CD14-positive monocyte (primary cell): ENCODE results near the gene NHS. TPM values are rescaled to one million over a fixed set of nuclear protein-coding genes. Genes with fewer than 3 reads are reported as not detected.

Source experiments
- DNase-seq, 3 donors: peaks; one replicate each; pipeline ENCODE4 v3.0.0-alpha.2; 2011 to 2022
- H2AFZ ChIP-seq: 2 replicates; pipeline ENCODE4 v1.6.0; 2012; ENCODE audit warnings: mild to moderate bottlenecking, low read depth, low read length, inconsistent platforms; ENCODE audit not compliant: insufficient read depth, poor library complexity, severe bottlenecking
- H3K27ac ChIP-seq, 2 donors: 1 replicate in 1 of 2; 2 replicates in 1 of 2; pipeline ENCODE4 v1.5.1; 2012 to 2013; ENCODE audit warnings: low read length in 2 of 2, control low read depth in 1 of 2, inconsistent platforms in 1 of 2, low read depth in 1 of 2, mild to moderate bottlenecking in 1 of 2
- H3K27me3 ChIP-seq, 2 donors: one replicate each; pipeline versions ENCODE4 v1.6.0 to v1.6.1; 2011 to 2013; ENCODE audit warnings: low read length in 2 of 2; ENCODE audit not compliant: control insufficient read depth in 2 of 2, insufficient read depth in 2 of 2
- H3K36me3 ChIP-seq, 2 donors: replicated peaks in 1 of 2; 1 replicate in 1 of 2; 2 replicates in 1 of 2; pipeline versions ENCODE4 v1.5.1 to v1.6.1; 2012 to 2013; ENCODE audit warnings: low read length in 2 of 2, control low read depth in 1 of 2, inconsistent platforms in 1 of 2, mild to moderate bottlenecking in 1 of 2; ENCODE audit not compliant: insufficient read depth in 2 of 2, control insufficient read depth in 1 of 2
- H3K4me1 ChIP-seq, 2 donors: 1 replicate in 1 of 2; 2 replicates in 1 of 2; pipeline versions ENCODE4 v1.5.1 to v1.6.1; 2012 to 2013; ENCODE audit warnings: low read length in 2 of 2, control low read depth in 1 of 2, inconsistent platforms in 1 of 2, mild to moderate bottlenecking in 1 of 2, moderate library complexity in 1 of 2; ENCODE audit not compliant: insufficient read depth in 2 of 2, control insufficient read depth in 1 of 2
- H3K4me2 ChIP-seq: replicated peaks from 2 replicates; pipeline ENCODE3; 2012; ENCODE audit warnings: low read length, moderate library complexity, mild to moderate bottlenecking; ENCODE audit not compliant: poor library complexity, severe bottlenecking; ENCODE audit errors: extremely low read depth
- H3K4me3 ChIP-seq, 3 experiments: fragments of 200-600 bp in 1 of 3; sonication (generic) in 1 of 3; replicated peaks in 1 of 3; 1 replicate in 2 of 3; 2 replicates in 1 of 3; pipeline ENCODE4 v1.5.1; 2011 to 2013; ENCODE audit warnings: low read length in 3 of 3, mild to moderate bottlenecking in 3 of 3, control low read depth in 2 of 3, low read depth in 2 of 3, inconsistent platforms in 1 of 3, moderate library complexity in 1 of 3
- H3K79me2 ChIP-seq: 2 replicates; pipeline ENCODE4 v1.6.0; 2012; ENCODE audit warnings: mild to moderate bottlenecking, control low read depth, inconsistent platforms, low read length, moderate library complexity; ENCODE audit not compliant: insufficient read depth
- H3K9ac ChIP-seq: 2 replicates; pipeline ENCODE4 v1.6.0; 2017; ENCODE audit warnings: low read length, mild to moderate bottlenecking; ENCODE audit not compliant: insufficient read depth, poor library complexity, severe bottlenecking
- H3K9me3 ChIP-seq, 2 donors: replicated peaks in 1 of 2; 1 replicate in 1 of 2; 2 replicates in 1 of 2; pipeline versions ENCODE4 v1.5.1 to v1.6.1; 2012 to 2013; ENCODE audit warnings: low read length in 2 of 2, control low read depth in 1 of 2; ENCODE audit not compliant: control insufficient read depth in 1 of 2, insufficient read depth in 1 of 2
- H4K20me1 ChIP-seq: 2 replicates; pipeline ENCODE4 v1.6.0; 2012; ENCODE audit warnings: mild to moderate bottlenecking, low read length, control low read depth, moderate library complexity; ENCODE audit not compliant: insufficient read depth
- H3K27ac Mint-ChIP-seq, 7 donors: one replicate each; pipeline ENCODE4 v1.8.0; 2020; ENCODE audit warnings: mild to moderate bottlenecking in 7 of 7, mixed read lengths in 7 of 7, moderate library complexity in 6 of 7, inconsistent platforms in 2 of 7
- H3K27me3 Mint-ChIP-seq, 3 donors: one replicate each; pipeline ENCODE4 v1.8.0; 2021 to 2022; ENCODE audit warnings: low read depth in 3 of 3, mild to moderate bottlenecking in 3 of 3, mixed read lengths in 3 of 3, moderate library complexity in 3 of 3, inconsistent platforms in 1 of 3
- H3K36me3 Mint-ChIP-seq, 2 donors: one replicate each; pipeline ENCODE4 v1.8.0; 2020; ENCODE audit warnings: mixed read lengths in 2 of 2, inconsistent platforms in 1 of 2, mild to moderate bottlenecking in 1 of 2
- H3K4me1 Mint-ChIP-seq: one replicate; pipeline ENCODE4 v1.8.0; 2020; ENCODE audit warnings: mild to moderate bottlenecking, mixed read lengths
- H3K4me3 Mint-ChIP-seq, 2 donors: one replicate each; pipeline ENCODE4 v1.8.0; 2020; ENCODE audit warnings: mild to moderate bottlenecking in 2 of 2, mixed read lengths in 2 of 2, moderate library complexity in 1 of 2
- H3K9me3 Mint-ChIP-seq, 7 donors: one replicate each; pipeline ENCODE4 v1.8.0; 2020 to 2022; ENCODE audit warnings: mixed read lengths in 7 of 7, mild to moderate bottlenecking in 6 of 7, moderate library complexity in 6 of 7, inconsistent platforms in 2 of 7
- CTCF ChIP-seq: fragments of 200-600 bp; IDR thresholded peaks from one replicate; pipeline ENCODE4 v1.8.0; 2022; ENCODE audit warnings: antibody characterized with exemption, mild to moderate bottlenecking
- WGBS: methylation state at CpG from one replicate; pipeline ENCODE4 v1.1.5; 2013; ENCODE audit warnings: missing lambda C conversion rate; ENCODE audit not compliant: insufficient coverage; 5-methylcytosine and 5-hydroxymethylcytosine counted together
- intact Hi-C, 2 donors: fragments of 100-400 bp; cut with micrococcal nuclease; formaldehyde crosslinking; loops; one replicate each; pipeline versions ENCODE4 v1.15.0 to v1.15.1; 2023
- polyA plus RNA-seq, 3 donors: library from polyadenylated mRNA; depleted of rRNA in 1 of 3; unstranded in 2 of 3; stranded (reverse) in 1 of 3; fragments of 300-500 nt in 2 of 3; fragments of >200 nt in 1 of 3; fragmentation: Illumina TruSeq in 2 of 3; gene quantifications; 1 replicate in 2 of 3; 2 replicates in 1 of 3; pipeline ENCODE4 v1.2.3, GENCODE V29; 2012 to 2021

The NHS gene
- polyA plus RNA-seq, 3 donors = 0.86 to 1.8 (median 1.3) TPM

DNA sequence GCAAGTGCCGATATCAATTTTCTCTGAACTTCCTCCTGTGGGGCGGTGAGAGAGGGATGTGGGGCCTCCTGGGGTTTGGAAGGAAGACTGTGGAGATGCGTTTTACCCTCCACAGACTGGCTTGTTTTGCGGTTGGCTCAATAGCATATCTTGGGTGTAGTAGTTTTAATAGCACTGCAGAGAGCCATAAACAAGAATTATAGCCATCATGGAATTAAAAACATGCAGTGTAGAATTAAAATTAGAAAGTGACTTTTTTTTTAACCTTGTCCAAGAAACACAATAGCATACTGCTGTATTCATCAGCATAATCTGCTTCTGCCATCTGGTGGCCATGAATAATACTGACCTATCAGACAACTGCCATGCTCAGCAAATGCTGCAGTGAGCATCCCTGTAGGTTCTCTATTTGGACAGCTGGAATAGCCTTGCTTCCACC is 315.0 kb downstream of the NHS start:
- Histone ChIP-seq H4K20me1 (no peaks in the 10 kb centered on the region), H3K36me3 (no peaks in the 10 kb centered on the region)
- no peaks in the 10 kb centered on the region for H3K36me3 Mint-ChIP-seq

GRCh38 chrX:17692709-17693346 is 317.8 kb downstream of the NHS start:
- no peaks in the 10 kb centered on the region for H3K36me3 Mint-ChIP-seq
- H3K9me3 ChIP-seq = no peaks in the 10 kb centered on the region
- no peak for TF ChIP-seq CTCF
- no CpG with 5 or more reads among the region's 5 CpGs for WGBS
- no peak overlapping the region for H3K4me2 ChIP-seq
- intact Hi-C loops = loop anchor here (10.0 kb wide), 1 partner anchor 448 kb away; no protein-coding TSS in a partner anchor
- peaks cover 0 to 4% of the 10 kb centered on the region in 2 donors for H3K4me1 ChIP-seq
- H3K4me3 Mint-ChIP-seq = no peak overlapping the region
- no peaks in the 10 kb centered on the region for H4K20me1 ChIP-seq
- no peak overlapping the region for H3K27ac Mint-ChIP-seq
- H3K9me3 Mint-ChIP-seq = peaks cover 0 to 2% (median 0%) of the 10 kb centered on the region in 7 donors
- H3K27me3 Mint-ChIP-seq = peaks cover 0 to 10% (median 1%) of the 10 kb centered on the region in 3 donors
- peaks cover 8% of the 10 kb centered on the region for H3K4me1 Mint-ChIP-seq
- DNase-seq = no peak
- H3K36me3 ChIP-seq = no peaks in the 10 kb centered on the region
- no peak overlapping the region for H3K9ac ChIP-seq
- H3K27me3 ChIP-seq = no peaks in the 10 kb centered on the region
- no peak overlapping the region for H3K4me3 ChIP-seq
- no peak overlapping the region for H2AFZ ChIP-seq
- H3K79me2 ChIP-seq = no peaks in the 10 kb centered on the region
- no peak overlapping the region for H3K27ac ChIP-seq

More for the DNA sequence above, 315.0 kb downstream of the NHS start:
- Histone ChIP-seq H3K4me2 (peak overlapping the region; percentile 21), H3K4me3 (no peak overlapping the region), H3K9me3 (no peaks in the 10 kb centered on the region), H3K4me1 (peaks cover 0 to 4% of the 10 kb centered on the region in 2 donors), H3K27ac (no peak overlapping the region), H3K9ac (no peak overlapping the region), H3K27me3 (no peaks in the 10 kb centered on the region), H2AFZ (peak overlapping the region; percentile 10), H3K79me2 (no peaks in the 10 kb centered on the region)
- Mint-ChIP-seq H3K27me3 (peaks cover 0 to 8% (median 1%) of the 10 kb centered on the region in 3 donors), H3K27ac (peak overlapping the region in 2 of 7 donors; percentile 5 to 50), H3K9me3 (peaks cover 0 to 2% (median 0%) of the 10 kb centered on the region in 7 donors), H3K4me1 (peaks cover 8% of the 10 kb centered on the region), H3K4me3 (peak overlapping the region; percentile 15 to 42)
- peak; percentile 25 to 55 (median 42) for DNase-seq
- intact Hi-C loops = loop anchor here (10.0 kb wide), 1 partner anchor 445 kb away; no protein-coding TSS in a partner anchor
- peak; percentile 59 for TF ChIP-seq CTCF
- no CpG with 5 or more reads among the region's 4 CpGs for WGBS
